Vagina (tissue), 2 donors: Measurements from ENCODE around the gene CTNNA3. TPM values are rescaled to one million over a fixed set of nuclear protein-coding genes. Genes with fewer than 3 reads are reported as not detected.

ENCODE experiments used
- DNase-seq, 2 donors: peaks; one replicate each; pipeline ENCODE4 v3.0.0-alpha.2; 2017; ENCODE audit errors: extremely low spot score in 2 of 2
- H3K27ac ChIP-seq: fragments of 200-600 bp; sonication (generic); one replicate; pipeline ENCODE4 v1.5.1; 2019
- H3K27me3 ChIP-seq: fragments of 200-600 bp; sonication (generic); one replicate; pipeline ENCODE4 v1.5.1; 2019
- H3K36me3 ChIP-seq, 2 donors: fragments of 200-600 bp; sonication (generic); one replicate each; pipeline ENCODE4 v1.5.1; 2017 to 2019
- H3K4me1 ChIP-seq: fragments of 200-600 bp; sonication (generic); one replicate; pipeline ENCODE4 v1.5.1; 2019
- H3K4me3 ChIP-seq, 2 donors: fragments of 200-600 bp; sonication (generic); 1 replicate in 1 of 2; 2 replicates in 1 of 2; pipeline ENCODE4 v1.5.1; 2016 to 2019
- H3K9me3 ChIP-seq: fragments of 200-600 bp; sonication (generic); one replicate; pipeline ENCODE4 v1.5.1; 2019
- POLR2A ChIP-seq, 2 donors: fragments of 450-650 bp; IDR thresholded peaks; one replicate each; pipeline ENCODE4 v1.6.1; 2017; ENCODE audit warnings: antibody characterized with exemption in 2 of 2, mild to moderate bottlenecking in 2 of 2, moderate library complexity in 2 of 2
- POLR2AphosphoS5 ChIP-seq, 2 donors: sonication (generic); formaldehyde crosslinking; IDR thresholded peaks; one replicate each; pipeline ENCODE4 v1.9.0; 2017; ENCODE audit warnings: antibody characterized with exemption in 2 of 2, mild to moderate bottlenecking in 2 of 2, low read depth in 1 of 2; ENCODE audit not compliant: insufficient read depth in 1 of 2
- intact Hi-C: fragments of 100-400 bp; cut with DNase I; formaldehyde crosslinking; loops from one replicate; pipeline ENCODE4 v1.15.1; 2023
- total RNA-seq: library from RNA; depleted of rRNA; stranded (reverse); fragments of >200 nt; gene quantifications from one replicate; pipeline ENCODE4 v1.2.3, GENCODE V29; 2016
- TF ChIP-seq, protein P1 (sequence below), 3 experiments: fragments of 450-650 bp in 2 of 3; fragments of 200-600 bp in 1 of 3; sonication (generic) in 1 of 3; IDR thresholded peaks; one replicate each; pipeline ENCODE4 v1.5.1; 2017 to 2019; ENCODE audit warnings: antibody characterized with exemption in 3 of 3, mild to moderate bottlenecking in 2 of 3, moderate library complexity in 2 of 3

Gene CTNNA3
- total RNA-seq, 1 donor from 2014 or later, result 0.98 TPM

GRCh38 chr10:66881814-66882213, 814.2 kb downstream of the CTNNA3 start:
- Histone ChIP-seq H3K27me3 (no peaks in the 10 kb centered on the region), H3K4me1 (no peaks in the 10 kb centered on the region), H3K27ac (no peak overlapping the region), H3K36me3 (no peaks in the 10 kb centered on the region), H3K9me3 (no peaks in the 10 kb centered on the region), H3K4me3 (no peak overlapping the region)
- DNase-seq, result no peak
- intact Hi-C loops, result no loop called here
- TF ChIP-seq POLR2AphosphoS5 (IDR thresholded peaks at IDR 0.05; ENCODE audit: insufficient read depth in 1 of 2, low read depth in 1 of 2) (no peak), POLR2A (IDR thresholded peaks at IDR 0.05) (no peak)
- TF ChIP-seq, protein P1, sequence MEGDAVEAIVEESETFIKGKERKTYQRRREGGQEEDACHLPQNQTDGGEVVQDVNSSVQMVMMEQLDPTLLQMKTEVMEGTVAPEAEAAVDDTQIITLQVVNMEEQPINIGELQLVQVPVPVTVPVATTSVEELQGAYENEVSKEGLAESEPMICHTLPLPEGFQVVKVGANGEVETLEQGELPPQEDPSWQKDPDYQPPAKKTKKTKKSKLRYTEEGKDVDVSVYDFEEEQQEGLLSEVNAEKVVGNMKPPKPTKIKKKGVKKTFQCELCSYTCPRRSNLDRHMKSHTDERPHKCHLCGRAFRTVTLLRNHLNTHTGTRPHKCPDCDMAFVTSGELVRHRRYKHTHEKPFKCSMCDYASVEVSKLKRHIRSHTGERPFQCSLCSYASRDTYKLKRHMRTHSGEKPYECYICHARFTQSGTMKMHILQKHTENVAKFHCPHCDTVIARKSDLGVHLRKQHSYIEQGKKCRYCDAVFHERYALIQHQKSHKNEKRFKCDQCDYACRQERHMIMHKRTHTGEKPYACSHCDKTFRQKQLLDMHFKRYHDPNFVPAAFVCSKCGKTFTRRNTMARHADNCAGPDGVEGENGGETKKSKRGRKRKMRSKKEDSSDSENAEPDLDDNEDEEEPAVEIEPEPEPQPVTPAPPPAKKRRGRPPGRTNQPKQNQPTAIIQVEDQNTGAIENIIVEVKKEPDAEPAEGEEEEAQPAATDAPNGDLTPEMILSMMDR (IDR thresholded peaks at IDR 0.05), result no peak

DNA sequence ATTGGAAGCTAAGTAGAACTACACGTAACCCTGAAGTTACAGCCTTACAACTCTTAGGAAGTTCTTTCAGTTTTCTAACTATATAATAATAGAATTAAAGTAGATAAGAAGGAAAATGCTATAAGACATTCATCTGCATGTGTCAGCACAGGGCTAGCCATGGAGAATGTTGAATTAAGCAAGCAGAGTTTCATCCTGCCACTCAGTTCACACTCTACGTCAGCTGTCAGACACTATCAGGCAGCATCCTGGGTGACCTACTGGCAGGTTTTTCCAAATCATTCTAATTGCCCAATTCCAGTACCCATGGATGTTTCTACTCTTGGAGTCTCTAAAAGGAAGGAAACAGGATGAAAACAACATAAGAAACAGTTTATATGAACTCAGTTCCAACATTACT, 815.2 kb downstream of the CTNNA3 start:
- intact Hi-C loops, result no loop called here
- DNase-seq, result no peak
- H3K27ac ChIP-seq, result no peak overlapping the region
- TF ChIP-seq POLR2A (IDR thresholded peaks at IDR 0.05) (no peak), POLR2AphosphoS5 (IDR thresholded peaks at IDR 0.05; ENCODE audit: insufficient read depth in 1 of 2, low read depth in 1 of 2) (no peak)
- TF ChIP-seq, protein P1 (IDR thresholded peaks at IDR 0.05), result no peak
- no peaks in the 10 kb centered on the region for H3K4me1 ChIP-seq
- no peaks in the 10 kb centered on the region for H3K36me3 ChIP-seq
- H3K27me3 ChIP-seq, result no peaks in the 10 kb centered on the region
- H3K9me3 ChIP-seq, result no peaks in the 10 kb centered on the region
- H3K4me3 ChIP-seq, result no peak overlapping the region

DNA sequence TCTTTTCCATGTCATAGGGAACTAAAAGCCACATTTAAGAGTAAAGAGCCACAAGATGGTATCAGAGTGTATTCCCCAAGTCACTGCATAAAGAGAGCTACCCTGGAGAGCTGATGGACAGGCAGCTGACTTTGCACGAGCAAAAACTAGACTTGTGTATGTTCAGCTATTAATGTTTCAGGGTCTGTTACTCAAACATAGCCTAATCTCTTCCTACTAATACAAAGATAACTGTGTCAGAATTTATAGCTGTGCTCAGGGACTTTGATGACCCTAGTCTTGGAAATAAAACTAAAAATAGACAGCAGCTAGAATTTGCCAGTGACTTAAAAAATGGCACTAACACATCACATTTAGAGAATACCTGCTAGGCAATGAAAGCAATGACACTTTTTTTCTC, 815.7 kb downstream of the CTNNA3 start:
- Histone ChIP-seq H3K36me3 (no peaks in the 10 kb centered on the region), H3K4me3 (no peak overlapping the region), H3K9me3 (no peaks in the 10 kb centered on the region), H3K27me3 (no peaks in the 10 kb centered on the region), H3K27ac (no peak overlapping the region), H3K4me1 (no peaks in the 10 kb centered on the region)
- TF ChIP-seq POLR2AphosphoS5 (IDR thresholded peaks at IDR 0.05; ENCODE audit: insufficient read depth in 1 of 2, low read depth in 1 of 2) (no peak), POLR2A (IDR thresholded peaks at IDR 0.05) (no peak)
- TF ChIP-seq, protein P1 (IDR thresholded peaks at IDR 0.05), result no peak
- intact Hi-C loops, result no loop called here
- no peak for DNase-seq

DNA sequence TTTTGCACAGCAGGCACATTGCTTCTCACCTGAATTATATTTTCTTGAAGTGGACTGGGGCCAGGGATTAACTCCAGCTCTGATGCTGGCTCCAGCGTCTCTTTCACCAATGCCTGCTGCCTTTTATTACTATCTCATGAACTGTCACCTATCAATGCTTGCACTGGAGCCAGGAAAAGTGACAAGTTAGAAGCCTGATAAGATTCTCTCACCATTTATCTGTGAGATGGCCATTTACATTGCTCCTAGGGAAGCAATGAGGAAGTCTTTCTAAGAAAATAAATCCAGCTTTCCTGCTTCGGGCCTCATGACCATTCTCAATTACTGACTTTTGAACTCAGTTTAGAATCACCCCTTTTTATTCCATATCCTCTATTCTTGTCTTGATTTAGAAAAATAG, 818.6 kb downstream of the CTNNA3 start:
- H3K4me3 ChIP-seq, result no peak overlapping the region
- H3K27ac ChIP-seq, result no peak overlapping the region
- no peaks in the 10 kb centered on the region for H3K27me3 ChIP-seq
- H3K4me1 ChIP-seq, result no peaks in the 10 kb centered on the region
- intact Hi-C loops, result no loop called here
- TF ChIP-seq POLR2AphosphoS5 (IDR thresholded peaks at IDR 0.05; ENCODE audit: insufficient read depth in 1 of 2, low read depth in 1 of 2) (no peak), POLR2A (IDR thresholded peaks at IDR 0.05) (no peak)
- TF ChIP-seq, protein P1 (IDR thresholded peaks at IDR 0.05), result no peak
- no peaks in the 10 kb centered on the region for H3K9me3 ChIP-seq
- no peaks in the 10 kb centered on the region for H3K36me3 ChIP-seq
- no peak for DNase-seq

DNA sequence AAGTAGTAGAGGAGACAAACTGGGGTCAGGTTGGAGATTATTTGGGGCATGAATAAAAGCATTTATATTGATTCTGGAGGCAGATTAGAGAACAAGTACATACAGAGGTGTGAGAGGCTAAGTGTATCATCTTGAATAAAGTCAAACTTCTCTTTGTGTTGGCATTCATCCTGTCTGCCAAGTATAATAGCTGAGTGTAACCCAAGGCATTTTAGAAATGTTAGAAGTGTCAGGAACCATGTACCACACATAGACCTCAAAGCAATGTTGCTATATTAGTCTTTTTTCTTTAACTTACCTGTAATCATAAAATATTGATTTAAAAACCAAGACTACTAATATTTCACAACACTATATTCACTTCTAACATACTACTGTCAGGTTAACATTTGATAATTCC, 826.4 kb downstream of the CTNNA3 start:
- DNase-seq, result no peak
- Histone ChIP-seq H3K9me3 (no peaks in the 10 kb centered on the region), H3K4me1 (no peaks in the 10 kb centered on the region), H3K27me3 (no peaks in the 10 kb centered on the region), H3K27ac (no peak overlapping the region), H3K4me3 (no peak overlapping the region), H3K36me3 (no peaks in the 10 kb centered on the region)
- TF ChIP-seq POLR2AphosphoS5 (IDR thresholded peaks at IDR 0.05; ENCODE audit: insufficient read depth in 1 of 2, low read depth in 1 of 2), result no peak
- no peak for TF ChIP-seq POLR2A (IDR thresholded peaks at IDR 0.05)
- TF ChIP-seq, protein P1 (IDR thresholded peaks at IDR 0.05), result no peak
- intact Hi-C loops, result no loop called here
